H9 (cell line): ENCODE measurements around the gene CD300C. TPM values are rescaled to one million over a fixed set of nuclear protein-coding genes. Genes with fewer than 3 reads are reported as not detected.

Source experiments
- DNase-seq: peaks from one replicate; pipeline ENCODE4 v3.0.0-alpha.2; 2017
- H2AFZ ChIP-seq: one replicate; pipeline ENCODE4 v1.6.1; 2013; ENCODE audit warnings: mild to moderate bottlenecking, low read length, control low read depth, moderate library complexity
- H2AK5ac ChIP-seq: 2 replicates; pipeline ENCODE4 v1.6.1; 2013; ENCODE audit warnings: low read length, control low read depth, mixed read lengths; ENCODE audit not compliant: insufficient read length
- H2BK120ac ChIP-seq: one replicate; pipeline ENCODE4 v1.6.1; 2013; ENCODE audit warnings: low read depth, mild to moderate bottlenecking, low read length, control low read depth, inconsistent platforms; ENCODE audit not compliant: poor library complexity, severe bottlenecking
- H2BK12ac ChIP-seq: 2 replicates; pipeline ENCODE4 v1.6.1; 2013; ENCODE audit warnings: low read length, control low read depth, mixed read lengths, low read depth; ENCODE audit not compliant: insufficient read length
- H2BK15ac ChIP-seq: 2 replicates; pipeline ENCODE4 v1.6.1; 2013; ENCODE audit warnings: low read depth, low read length, control low read depth
- H2BK20ac ChIP-seq: one replicate; pipeline ENCODE4 v1.6.1; 2013; ENCODE audit warnings: low read depth, mild to moderate bottlenecking, low read length, control low read depth, inconsistent platforms; ENCODE audit not compliant: poor library complexity, severe bottlenecking
- H2BK5ac ChIP-seq: 2 replicates; pipeline ENCODE4 v1.6.1; 2013; ENCODE audit warnings: low read length, control low read depth, mixed read lengths; ENCODE audit not compliant: insufficient read length
- H3K14ac ChIP-seq: 2 replicates; pipeline ENCODE4 v1.6.1; 2013; ENCODE audit warnings: low read length, control low read depth; ENCODE audit not compliant: insufficient read depth
- H3K18ac ChIP-seq: 2 replicates; pipeline ENCODE4 v1.6.1; 2013; ENCODE audit warnings: low read depth, mild to moderate bottlenecking, mixed read lengths, low read length, control low read depth; ENCODE audit not compliant: insufficient read length
- H3K23ac ChIP-seq: 2 replicates; pipeline ENCODE4 v1.6.1; 2013; ENCODE audit warnings: low read length, control low read depth, mixed read lengths, low read depth; ENCODE audit not compliant: insufficient read length
- H3K23me2 ChIP-seq: 2 replicates; pipeline ENCODE4 v1.6.1; 2013; ENCODE audit warnings: low read depth, mild to moderate bottlenecking, mixed read lengths, low read length, control low read depth; ENCODE audit not compliant: insufficient read length, poor library complexity, severe bottlenecking
- H3K27ac ChIP-seq: 2 replicates; pipeline ENCODE4 v1.5.1; 2013; ENCODE audit warnings: low read length, control low read depth, mixed read lengths, low read depth; ENCODE audit not compliant: insufficient read length
- H3K27me3 ChIP-seq: 2 replicates; pipeline ENCODE4 v1.6.1; 2013; ENCODE audit warnings: low read length, control low read depth, inconsistent platforms; ENCODE audit not compliant: insufficient read depth
- H3K4ac ChIP-seq: 2 replicates; pipeline ENCODE4 v1.6.1; 2013; ENCODE audit warnings: low read depth, mild to moderate bottlenecking, control low read depth, inconsistent platforms, low read length, moderate library complexity
- H3K4me1 ChIP-seq: 2 replicates; pipeline ENCODE4 v1.6.1; 2013; ENCODE audit warnings: low read length, control low read depth, inconsistent platforms; ENCODE audit not compliant: insufficient read depth
- H3K4me2 ChIP-seq: 2 replicates; pipeline ENCODE4 v1.6.1; 2013; ENCODE audit warnings: low read length, control low read depth, mixed read lengths; ENCODE audit not compliant: insufficient read length, insufficient read depth
- H3K56ac ChIP-seq: 2 replicates; pipeline ENCODE4 v1.6.1; 2013; ENCODE audit warnings: low read depth, mild to moderate bottlenecking, mixed read lengths, low read length, control low read depth; ENCODE audit not compliant: insufficient read length
- H3K79me1 ChIP-seq: 2 replicates; pipeline ENCODE4 v1.6.1; 2013; ENCODE audit warnings: low read depth, mild to moderate bottlenecking, moderate library complexity, low read length, control low read depth, inconsistent platforms; ENCODE audit not compliant: insufficient read depth, poor library complexity, severe bottlenecking
- H3K79me2 ChIP-seq: 2 replicates; pipeline ENCODE4 v1.6.1; 2013; ENCODE audit warnings: low read length, control low read depth, inconsistent platforms; ENCODE audit not compliant: insufficient read depth
- H3K9ac ChIP-seq: 2 replicates; pipeline ENCODE4 v1.6.1; 2013; ENCODE audit warnings: low read length, control low read depth, mixed read lengths; ENCODE audit not compliant: insufficient read length; ENCODE audit errors: extremely low read depth
- H3K9me3 ChIP-seq: one replicate; pipeline ENCODE4 v1.6.1; 2013; ENCODE audit warnings: low read depth, low read length, inconsistent platforms; ENCODE audit not compliant: control insufficient read depth
- H3T11ph ChIP-seq: one replicate; pipeline ENCODE4 v1.6.1; 2013; ENCODE audit warnings: mild to moderate bottlenecking, low read length, control low read depth, inconsistent platforms
- H4K20me1 ChIP-seq: one replicate; pipeline ENCODE4 v1.6.1; 2013; ENCODE audit not compliant: control insufficient read depth, insufficient read length, insufficient read depth
- H4K5ac ChIP-seq: 2 replicates; pipeline ENCODE4 v1.6.1; 2013; ENCODE audit warnings: low read depth, mild to moderate bottlenecking, mixed read lengths, low read length, control low read depth; ENCODE audit not compliant: insufficient read length
- H4K8ac ChIP-seq: replicated peaks from 2 replicates; pipeline ENCODE4 v1.6.1; 2013; ENCODE audit warnings: low read length, control low read depth, mixed read lengths, low read depth; ENCODE audit not compliant: insufficient read length
- H4K91ac ChIP-seq: 2 replicates; pipeline ENCODE4 v1.6.1; 2013; ENCODE audit warnings: low read depth, mild to moderate bottlenecking, moderate library complexity, mixed read lengths, low read length, control low read depth; ENCODE audit not compliant: insufficient read length
- H3K27ac Mint-ChIP-seq, 3 experiments: 2 replicates in 2 of 3; 3 replicates in 1 of 3; pipeline ENCODE4 v1.8.0; 2020 to 2021; ENCODE audit warnings: mixed read lengths in 3 of 3, mild to moderate bottlenecking in 1 of 3, moderate library complexity in 1 of 3
- H3K27me3 Mint-ChIP-seq: 2 replicates; pipeline ENCODE4 v1.8.0; 2021; ENCODE audit warnings: low read depth, mild to moderate bottlenecking, moderate library complexity, mixed read lengths
- H3K36me3 Mint-ChIP-seq, 3 experiments: 2 replicates in 2 of 3; 3 replicates in 1 of 3; pipeline ENCODE4 v1.8.0; 2020 to 2021; ENCODE audit warnings: low read depth in 3 of 3, mixed read lengths in 3 of 3; ENCODE audit not compliant: insufficient read depth in 1 of 3
- H3K4me1 Mint-ChIP-seq, 2 experiments: 2 replicates each; pipeline ENCODE4 v1.8.0; 2020; ENCODE audit warnings: mixed read lengths in 2 of 2
- H3K4me3 Mint-ChIP-seq, 2 experiments: 2 replicates in 1 of 2; 3 replicates in 1 of 2; pipeline ENCODE4 v1.8.0; 2020 to 2021; ENCODE audit warnings: mild to moderate bottlenecking in 2 of 2, mixed read lengths in 2 of 2, moderate library complexity in 1 of 2
- H3K9me3 Mint-ChIP-seq, 2 experiments: 2 replicates in 1 of 2; 3 replicates in 1 of 2; pipeline ENCODE4 v1.8.0; 2020; ENCODE audit warnings: mild to moderate bottlenecking in 2 of 2, mixed read lengths in 2 of 2, moderate library complexity in 1 of 2
- WGBS: extraction: QIAGEN DNeasy Blood & Tissue Kit; methylation state at CpG from one replicate; pipeline ENCODE4 v1.1.7; 2013; ENCODE audit warnings: missing lambda C conversion rate, low lambda C conversion rate, mixed read lengths; ENCODE audit not compliant: insufficient read length; ENCODE audit errors: extremely low coverage; 5-methylcytosine and 5-hydroxymethylcytosine counted together
- total RNA-seq: library from RNA; stranded (reverse); gene quantifications from 2 replicates; pipeline ENCODE4 v1.2.1, GENCODE V29; 2021
- TF ChIP-seq, protein P1 (sequence below): fragments of 200-600 bp; sonication (generic); conservative IDR thresholded peaks from 3 replicates; pipeline ENCODE4 v1.8.0; 2021; ENCODE audit warnings: antibody characterized with exemption, mild to moderate bottlenecking

Gene CD300C
- total RNA-seq, 1 experiment from 2014 or later: not detected

DNA sequence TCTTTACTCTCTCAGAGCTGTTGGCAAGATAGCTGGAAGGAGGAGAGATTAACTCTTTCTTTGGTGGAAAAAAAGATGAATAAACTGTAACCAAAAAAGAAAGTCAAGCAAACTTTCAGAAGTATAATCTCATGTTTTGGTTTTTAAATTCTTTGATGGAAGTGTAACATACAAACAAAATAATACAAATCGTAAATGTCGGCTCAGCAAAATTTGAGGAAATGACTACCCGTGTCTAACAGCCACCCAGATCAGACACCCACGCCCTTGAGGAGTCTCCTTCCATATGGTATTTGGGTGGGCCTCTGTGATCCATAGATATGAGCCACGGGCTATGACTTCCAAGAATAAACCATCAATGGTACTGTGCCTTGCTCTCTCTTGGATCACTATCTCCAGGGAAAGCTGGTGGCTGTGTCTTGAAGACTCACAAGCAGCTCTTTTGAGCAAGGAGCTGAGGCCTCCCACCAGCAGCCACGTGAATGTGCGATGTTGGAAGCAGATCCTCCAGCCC lies 9.6 kb upstream of the CD300C start:
- no peak overlapping the region for H3K4me3 Mint-ChIP-seq
- no peak for DNase-seq
- Histone ChIP-seq H3K27me3 (0 out of 2 replicates have a peak, but pooled peaks cover 2% of the 10 kb centered on the region), H4K20me1 (no peaks in the 10 kb centered on the region), H2BK12ac (no peak overlapping the region), H3K14ac (no peak overlapping the region), H2BK120ac (no peak overlapping the region), H4K5ac (no peak overlapping the region), H3K23ac (no peak overlapping the region), H3T11ph (no peak overlapping the region), H3K18ac (no peak overlapping the region), H3K27ac (no peak overlapping the region), H4K8ac (no peak overlapping the region), H4K91ac (no peak overlapping the region), H3K4me1 (no peaks in the 10 kb centered on the region), H2BK5ac (no peak overlapping the region), H3K4ac (no peak overlapping the region), H3K79me2 (no peaks in the 10 kb centered on the region), H2BK20ac (no peak overlapping the region), H3K4me2 (no peak overlapping the region), H3K56ac (no peak overlapping the region), H3K9ac (no peak overlapping the region), H3K23me2 (no peaks in the 10 kb centered on the region), H2BK15ac (no peak overlapping the region), H3K79me1 (no peaks in the 10 kb centered on the region), H2AFZ (no peak overlapping the region), H2AK5ac (no peak overlapping the region), H3K9me3 (peaks cover 9% of the 10 kb centered on the region)
- no peak overlapping the region for H3K27ac Mint-ChIP-seq
- H3K36me3 Mint-ChIP-seq: peaks cover 12 to 28% (median 14%) of the 10 kb centered on the region in 3 experiments
- peaks cover 11 to 12% of the 10 kb centered on the region in 2 experiments for H3K4me1 Mint-ChIP-seq
- WGBS: no CpG with 5 or more reads among the region's 7 CpGs
- H3K27me3 Mint-ChIP-seq: peaks cover 45% of the 10 kb centered on the region
- TF ChIP-seq, protein P1, sequence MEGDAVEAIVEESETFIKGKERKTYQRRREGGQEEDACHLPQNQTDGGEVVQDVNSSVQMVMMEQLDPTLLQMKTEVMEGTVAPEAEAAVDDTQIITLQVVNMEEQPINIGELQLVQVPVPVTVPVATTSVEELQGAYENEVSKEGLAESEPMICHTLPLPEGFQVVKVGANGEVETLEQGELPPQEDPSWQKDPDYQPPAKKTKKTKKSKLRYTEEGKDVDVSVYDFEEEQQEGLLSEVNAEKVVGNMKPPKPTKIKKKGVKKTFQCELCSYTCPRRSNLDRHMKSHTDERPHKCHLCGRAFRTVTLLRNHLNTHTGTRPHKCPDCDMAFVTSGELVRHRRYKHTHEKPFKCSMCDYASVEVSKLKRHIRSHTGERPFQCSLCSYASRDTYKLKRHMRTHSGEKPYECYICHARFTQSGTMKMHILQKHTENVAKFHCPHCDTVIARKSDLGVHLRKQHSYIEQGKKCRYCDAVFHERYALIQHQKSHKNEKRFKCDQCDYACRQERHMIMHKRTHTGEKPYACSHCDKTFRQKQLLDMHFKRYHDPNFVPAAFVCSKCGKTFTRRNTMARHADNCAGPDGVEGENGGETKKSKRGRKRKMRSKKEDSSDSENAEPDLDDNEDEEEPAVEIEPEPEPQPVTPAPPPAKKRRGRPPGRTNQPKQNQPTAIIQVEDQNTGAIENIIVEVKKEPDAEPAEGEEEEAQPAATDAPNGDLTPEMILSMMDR: no peak
- H3K9me3 Mint-ChIP-seq: peaks cover 23 to 27% of the 10 kb centered on the region in 2 experiments
